Activated naive CD4-positive, alpha-beta T cell treated with anti-CD3 and anti-CD28 coated beads for 36 hours (primary cell): ENCODE results near the gene UCMA. TPM values are rescaled to one million over a fixed set of nuclear protein-coding genes. Genes with fewer than 3 reads are reported as not detected.
A peak's percentile ranks its signal among the peaks of the same experiment; 100 is the strongest.

ENCODE experiments used
- CTCF ChIA-PET: fragments of 350-600 bp; sonication (Branson Sonifier 250); formaldehyde crosslinking; loops from one replicate; lab custom pipeline; 2021; ENCODE audit warnings: antibody characterized with exemption; lab: Charles Lee
- DNase-seq: peaks from one replicate; pipeline ENCODE4 v3.0.0-alpha.2; 2020
- H3K27ac Mint-ChIP-seq: one replicate; pipeline ENCODE4 v1.8.0; 2021; ENCODE audit warnings: mild to moderate bottlenecking, mixed read lengths
- H3K27me3 Mint-ChIP-seq: one replicate; pipeline ENCODE4 v1.8.0; 2021; ENCODE audit warnings: low read depth, mixed read lengths
- H3K36me3 Mint-ChIP-seq: one replicate; pipeline ENCODE4 v1.8.0; 2021; ENCODE audit warnings: low read depth, mixed read lengths
- H3K4me1 Mint-ChIP-seq: one replicate; pipeline ENCODE4 v1.8.0; 2021; ENCODE audit warnings: low read depth, mixed read lengths
- H3K4me3 Mint-ChIP-seq: one replicate; pipeline ENCODE4 v1.8.0; 2021; ENCODE audit warnings: mild to moderate bottlenecking, moderate library complexity, mixed read lengths
- H3K9me3 Mint-ChIP-seq: one replicate; pipeline ENCODE4 v1.8.0; 2021; ENCODE audit warnings: mixed read lengths
- intact Hi-C: fragments of 100-400 bp; cut with micrococcal nuclease; formaldehyde crosslinking; loops from one replicate; pipeline ENCODE4 v1.15.1; 2023
- total RNA-seq, 2 experiments: library from RNA; stranded (reverse); gene quantifications; one replicate each; pipeline ENCODE4 v1.2.3, GENCODE V29; 2021

UCMA gene
- total RNA-seq, 2 experiments from 2014 or later = not detected

GRCh38 chr10:13180788-13181187 lies 53.4 kb downstream of the UCMA start:
- H3K9me3 Mint-ChIP-seq = no peaks in the 10 kb centered on the region
- intact Hi-C loops = no loop called here
- no peak overlapping the region for H3K27ac Mint-ChIP-seq
- no peaks in the 10 kb centered on the region for H3K4me1 Mint-ChIP-seq
- CTCF ChIA-PET = no interaction called here
- DNase-seq = peak; percentile 12
- H3K4me3 Mint-ChIP-seq = no peak overlapping the region
- no peaks in the 10 kb centered on the region for H3K27me3 Mint-ChIP-seq
- peaks cover 89% of the 10 kb centered on the region for H3K36me3 Mint-ChIP-seq

GRCh38 chr10:13173616-13174015 lies 60.6 kb downstream of the UCMA start:
- intact Hi-C loops = no loop called here
- peaks cover 77% of the 10 kb centered on the region for H3K36me3 Mint-ChIP-seq
- no peaks in the 10 kb centered on the region for H3K4me1 Mint-ChIP-seq
- H3K4me3 Mint-ChIP-seq = no peak overlapping the region
- no peaks in the 10 kb centered on the region for H3K27me3 Mint-ChIP-seq
- H3K9me3 Mint-ChIP-seq = no peaks in the 10 kb centered on the region
- DNase-seq = no peak
- no peak overlapping the region for H3K27ac Mint-ChIP-seq
- CTCF ChIA-PET = no interaction called here

Other genes with a start within 250 kb of the UCMA start
- under 1 TPM in 1 of 2 experiments, not detected in 1; 0.14 TPM for gene CCDC3, start 232.7 kb downstream of the UCMA start, total RNA-seq
- 10 to 100 TPM; 39.7 to 43.8 TPM for gene OPTN, start 134.2 kb downstream of the UCMA start, total RNA-seq
- 10 to 100 TPM; 76.9 to 81.1 TPM for gene MCM10, start 72.8 kb downstream of the UCMA start, total RNA-seq
- gene PHYH, start 65.7 kb upstream of the UCMA start, total RNA-seq = 10 to 100 TPM; 13.3 to 14.2 TPM
- gene SEPHS1, start 113.9 kb upstream of the UCMA start, total RNA-seq = 10 to 100 TPM; 75.6 to 79.6 TPM